WERI-Rb-1 (cell line): Measurements from ENCODE around the gene CARD19.
A peak's percentile ranks its signal among the peaks of the same experiment; 100 is the strongest.
"Not testable (repeated sequence)": the region's sequence is repeated elsewhere in the genome, so short reads cannot be mapped to it uniquely, and the experiment has no call there.

Experiments used
- DNase-seq: peaks from one replicate; pipeline ENCODE4 v3.0.0-alpha.2; 2020
- H3K27ac ChIP-seq: fragments of 250-450 bp; sonication (Bioruptor Pico); 2 replicates; pipeline ENCODE4 v1.5.1; 2020; ENCODE audit warnings: mild to moderate bottlenecking, moderate library complexity
- H3K27me3 ChIP-seq: fragments of 250-450 bp; sonication (Bioruptor Pico); 2 replicates; pipeline ENCODE4 v1.5.1; 2021; ENCODE audit warnings: mild to moderate bottlenecking, low read depth, moderate library complexity; ENCODE audit not compliant: insufficient read depth, severe bottlenecking
- H3K36me3 ChIP-seq: fragments of 250-450 bp; sonication (Bioruptor Pico); 2 replicates; pipeline ENCODE4 v1.5.1; 2020; ENCODE audit warnings: mild to moderate bottlenecking, moderate library complexity
- H3K4me3 ChIP-seq: 2 replicates; pipeline ENCODE4 v1.5.1; 2011; ENCODE audit warnings: low read depth, mild to moderate bottlenecking, control low read depth, low read length
- H3K9me3 ChIP-seq: fragments of 250-450 bp; sonication (Bioruptor Pico); 2 replicates; pipeline ENCODE4 v1.5.1; 2021; ENCODE audit warnings: mild to moderate bottlenecking, moderate library complexity; ENCODE audit not compliant: severe bottlenecking
- TF ChIP-seq, protein P1 (sequence below): IDR thresholded peaks from 2 replicates; pipeline ENCODE4 v1.5.1; 2011; ENCODE audit warnings: low read depth, mild to moderate bottlenecking, control low read depth, inconsistent platforms, low read length

Gene CARD19

DNA sequence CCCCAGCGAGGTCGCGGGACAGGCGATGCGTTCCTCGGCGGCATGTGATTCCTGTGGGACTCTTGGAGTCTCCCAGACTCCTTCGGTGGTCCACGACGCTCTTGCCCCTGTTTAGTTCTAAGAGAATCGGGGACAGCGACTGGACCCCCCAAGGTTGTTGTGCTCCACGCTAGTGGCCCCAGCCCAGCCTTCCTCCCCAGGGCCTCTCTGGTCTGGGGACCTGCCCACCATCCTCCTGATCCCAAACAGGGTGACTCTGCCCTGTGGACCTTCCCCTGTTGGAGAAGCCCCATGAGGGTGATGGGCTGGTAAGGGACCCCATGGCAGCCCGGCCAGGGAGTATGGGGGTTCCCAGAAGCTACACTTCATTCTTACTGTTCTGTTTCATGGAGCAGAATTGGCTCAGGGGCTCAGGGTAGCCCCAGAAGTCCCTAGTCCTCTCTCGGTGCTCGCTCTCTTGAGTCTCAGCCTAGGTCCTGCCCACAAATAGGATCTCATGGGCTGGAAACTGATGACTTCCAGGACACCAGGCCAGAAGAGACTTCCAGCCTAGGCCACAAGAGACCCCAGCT is 880 bp downstream of the CARD19 start:
- H3K4me3 ChIP-seq: peak overlapping the region; percentile 75
- DNase-seq: no peak
- H3K27ac ChIP-seq: no peak overlapping the region
- TF ChIP-seq, protein P1, sequence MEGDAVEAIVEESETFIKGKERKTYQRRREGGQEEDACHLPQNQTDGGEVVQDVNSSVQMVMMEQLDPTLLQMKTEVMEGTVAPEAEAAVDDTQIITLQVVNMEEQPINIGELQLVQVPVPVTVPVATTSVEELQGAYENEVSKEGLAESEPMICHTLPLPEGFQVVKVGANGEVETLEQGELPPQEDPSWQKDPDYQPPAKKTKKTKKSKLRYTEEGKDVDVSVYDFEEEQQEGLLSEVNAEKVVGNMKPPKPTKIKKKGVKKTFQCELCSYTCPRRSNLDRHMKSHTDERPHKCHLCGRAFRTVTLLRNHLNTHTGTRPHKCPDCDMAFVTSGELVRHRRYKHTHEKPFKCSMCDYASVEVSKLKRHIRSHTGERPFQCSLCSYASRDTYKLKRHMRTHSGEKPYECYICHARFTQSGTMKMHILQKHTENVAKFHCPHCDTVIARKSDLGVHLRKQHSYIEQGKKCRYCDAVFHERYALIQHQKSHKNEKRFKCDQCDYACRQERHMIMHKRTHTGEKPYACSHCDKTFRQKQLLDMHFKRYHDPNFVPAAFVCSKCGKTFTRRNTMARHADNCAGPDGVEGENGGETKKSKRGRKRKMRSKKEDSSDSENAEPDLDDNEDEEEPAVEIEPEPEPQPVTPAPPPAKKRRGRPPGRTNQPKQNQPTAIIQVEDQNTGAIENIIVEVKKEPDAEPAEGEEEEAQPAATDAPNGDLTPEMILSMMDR: no peak
- H3K9me3 ChIP-seq: no peaks in the 10 kb centered on the region
- no peaks in the 10 kb centered on the region for H3K36me3 ChIP-seq
- H3K27me3 ChIP-seq: no peaks in the 10 kb centered on the region

GRCh38 chr9:93097511-93098201 is 1.6 kb downstream of the CARD19 start:
- Histone ChIP-seq H3K9me3 (no peaks in the 10 kb centered on the region), H3K36me3 (no peaks in the 10 kb centered on the region), H3K27ac (no peak overlapping the region), H3K27me3 (no peaks in the 10 kb centered on the region), H3K4me3 (no peak overlapping the region)
- TF ChIP-seq, protein P1: no peak
- no peak for DNase-seq

DNA sequence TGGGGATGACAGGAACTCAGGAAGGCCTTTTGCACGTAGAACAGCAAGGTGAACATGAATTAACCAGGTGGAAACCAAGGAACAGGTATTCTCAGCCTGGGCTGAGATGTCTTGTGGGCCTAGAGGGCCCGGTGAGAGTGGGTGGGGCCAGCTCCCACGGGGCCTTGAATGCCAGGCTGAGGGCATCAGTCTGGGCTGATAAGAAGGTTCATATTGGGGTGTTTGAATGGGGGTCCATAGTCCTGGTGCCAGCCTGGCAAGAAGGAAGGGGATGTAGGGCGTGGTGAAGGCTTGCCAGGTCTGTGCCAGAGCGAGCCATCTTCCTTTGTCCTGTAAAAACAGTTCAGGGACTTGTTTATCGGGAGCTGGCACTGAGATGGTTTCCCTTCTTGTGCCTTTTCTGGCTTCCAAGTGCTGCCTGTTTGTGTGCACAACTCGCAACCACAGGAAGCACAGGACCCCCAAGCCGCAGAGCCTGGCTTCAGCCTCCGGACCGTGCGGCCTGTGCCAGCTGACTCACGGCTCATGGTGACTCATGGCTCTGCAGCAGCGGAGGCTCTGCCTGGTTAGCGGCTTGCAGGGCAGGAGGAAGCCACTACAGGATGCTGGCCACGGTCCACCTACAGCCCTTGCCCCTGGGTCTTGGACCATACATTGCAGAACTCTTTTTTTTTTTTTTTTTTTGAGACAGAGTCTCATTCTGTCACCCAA is 2.4 kb downstream of the CARD19 start:
- Histone ChIP-seq H3K4me3 (no peak overlapping the region), H3K27ac (no peak overlapping the region), H3K27me3 (no peaks in the 10 kb centered on the region), H3K36me3 (no peaks in the 10 kb centered on the region), H3K9me3 (no peaks in the 10 kb centered on the region)
- DNase-seq: no peak
- TF ChIP-seq, protein P1: no peak

- no peak overlapping the region for H3K27ac ChIP-seq
- H3K27me3 ChIP-seq: no peaks in the 10 kb centered on the region
- H3K9me3 ChIP-seq: no peaks in the 10 kb centered on the region
- TF ChIP-seq, protein P1: no peak
- no peak for DNase-seq
- no peak overlapping the region for H3K4me3 ChIP-seq
- no peaks in the 10 kb centered on the region for H3K36me3 ChIP-seq
Measured at GRCh38 chr9:93099551-93100275, 3.7 kb downstream of the CARD19 start.

DNA sequence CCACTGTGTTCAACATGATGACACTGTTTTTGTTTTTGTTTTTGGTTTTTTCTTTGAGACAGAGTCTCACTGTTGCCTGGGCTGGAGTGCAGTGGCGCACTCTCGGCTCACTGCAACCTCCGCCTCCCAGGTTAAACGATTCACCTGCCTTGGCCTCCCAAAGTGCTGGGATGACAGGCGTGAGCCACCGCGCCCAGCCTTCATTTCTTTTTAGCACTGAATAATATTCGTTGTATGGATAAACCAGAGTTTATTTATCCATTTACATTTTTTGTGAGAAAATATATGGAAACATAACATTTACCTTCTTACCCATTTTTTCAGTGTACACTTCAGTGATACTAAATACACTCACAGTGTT is 4.2 kb downstream of the CARD19 start:
- no peaks in the 10 kb centered on the region for H3K9me3 ChIP-seq
- TF ChIP-seq, protein P1: no peak
- DNase-seq: no peak
- no peak overlapping the region for H3K27ac ChIP-seq
- no peaks in the 10 kb centered on the region for H3K36me3 ChIP-seq
- no peak overlapping the region for H3K4me3 ChIP-seq
- no peaks in the 10 kb centered on the region for H3K27me3 ChIP-seq

- not testable (repeated sequence) for H3K36me3 ChIP-seq, H3K27me3 ChIP-seq, H3K27ac ChIP-seq, H3K4me3 ChIP-seq, H3K9me3 ChIP-seq, DNase-seq
Measured at GRCh38 chr9:93101086-93101485, 5.1 kb downstream of the CARD19 start.
